ENCODE data around the gene BST1.

GRCh38 chr4:15670576-15670975 is 32.3 kb upstream of the BST1 start:
- TF ChIP-seq POLR2A (IDR thresholded peaks at IDR 0.05; ENCODE audit: low read depth, low read length) (no peak), TAF1 (IDR thresholded peaks at IDR 0.05; ENCODE audit: low read depth, low read length) (no peak), POLR2AphosphoS5 (IDR thresholded peaks at IDR 0.05; ENCODE audit: low read depth, low read length) (no peak)

All from GM12891 (cell line).